ENCODE results near the gene PECR. TPM values are rescaled to one million over a fixed set of nuclear protein-coding genes. Genes with fewer than 3 reads are reported as not detected.

PECR gene
- total RNA-seq, 1 experiment from 2014 or later = 15.3 TPM

GRCh38 chr2:216113572-216113971 lies 32.0 kb upstream of the PECR start:
- Histone ChIP-seq H2BK20ac (ENCODE audit: low read depth, low read length, poor library complexity, severe bottlenecking) (no peak overlapping the region), H4K20me1 (ENCODE audit: control insufficient read depth, insufficient read depth, insufficient read length) (no peaks in the 10 kb centered on the region), H3K79me2 (ENCODE audit: insufficient read depth, low read length) (peaks cover 35% of the 10 kb centered on the region; the same call in 1 of the 2 replicates), H3K79me1 (ENCODE audit: insufficient read depth, low read depth, low read length, poor library complexity, severe bottlenecking) (peaks cover 5% of the 10 kb centered on the region), H3K23ac (ENCODE audit: insufficient read length, low read depth, low read length) (no peak overlapping the region), H4K5ac (ENCODE audit: insufficient read length, low read depth, low read length) (no peak overlapping the region), H3K4me1 (ENCODE audit: insufficient read depth, low read length) (peaks cover 2% of the 10 kb centered on the region; the same call in 1 of the 2 replicates), H3T11ph (ENCODE audit: low read length) (no peak overlapping the region), H2AFZ (ENCODE audit: low read length) (no peak overlapping the region), H3K9ac (ENCODE audit: extremely low read depth, insufficient read length, low read length) (no peak overlapping the region), H2BK120ac (ENCODE audit: low read depth, low read length, poor library complexity, severe bottlenecking) (no peak overlapping the region), H3K4me2 (ENCODE audit: insufficient read depth, insufficient read length, low read length) (no peak overlapping the region), H4K8ac (replicated peaks; ENCODE audit: insufficient read length, low read depth, low read length) (no peak overlapping the region), H2BK5ac (ENCODE audit: insufficient read length, low read length) (no peak overlapping the region), H2BK15ac (ENCODE audit: low read depth, low read length) (no peak overlapping the region), H2AK5ac (ENCODE audit: insufficient read length, low read length) (no peak overlapping the region), H3K27ac (ENCODE audit: insufficient read length, low read depth, low read length) (no peak overlapping the region), H3K23me2 (ENCODE audit: insufficient read length, low read depth, low read length, poor library complexity, severe bottlenecking) (peaks cover 6% of the 10 kb centered on the region), H3K27me3 (ENCODE audit: insufficient read depth, low read length) (no peaks in the 10 kb centered on the region), H3K14ac (ENCODE audit: insufficient read depth, low read length) (no peak overlapping the region), H3K4ac (ENCODE audit: low read depth, low read length) (no peak overlapping the region), H3K18ac (ENCODE audit: insufficient read length, low read depth, low read length) (no peak overlapping the region), H4K91ac (ENCODE audit: insufficient read length, low read depth, low read length) (no peak overlapping the region), H3K9me3 (ENCODE audit: control insufficient read depth, low read depth, low read length) (no peaks in the 10 kb centered on the region), H3K56ac (ENCODE audit: insufficient read length, low read depth, low read length) (no peak overlapping the region), H2BK12ac (ENCODE audit: insufficient read length, low read depth, low read length) (no peak overlapping the region)
- peaks cover 0 to 3% of the 10 kb centered on the region in 2 experiments; a peak in 2 of 5 replicates for H3K9me3 Mint-ChIP-seq
- WGBS (ENCODE audit: extremely low coverage, insufficient read length, low lambda C conversion rate) = no CpG with 5 or more reads among the region's 3 CpGs
- H3K27ac Mint-ChIP-seq = peak overlapping the region; percentile 15 to 97 (median 21); a peak in 5 of 7 replicates
- no peak for TF ChIP-seq CTCF (conservative IDR thresholded peaks at IDR 0.05)
- no peak for DNase-seq
- H3K4me1 Mint-ChIP-seq = peaks cover 49 to 65% of the 10 kb centered on the region in 2 experiments
- H3K4me3 Mint-ChIP-seq = no peak overlapping the region
- H3K36me3 Mint-ChIP-seq (ENCODE audit: insufficient read depth in 1 of 3, low read depth in 3 of 3) = peaks cover 60 to 87% (median 80%) of the 10 kb centered on the region in 3 experiments
- H3K27me3 Mint-ChIP-seq (ENCODE audit: low read depth) = no peaks in the 10 kb centered on the region

Data from H9 (cell line).